GM12892 (cell line): ENCODE results near the gene COG6.

Experiments
- POLR2A ChIP-seq: IDR thresholded peaks from 2 replicates; pipeline ENCODE4 v1.6.1; 2011; ENCODE audit warnings: low read depth, low read length, control low read depth
- POLR2AphosphoS5 ChIP-seq: IDR thresholded peaks from 2 replicates; pipeline ENCODE4 v1.6.1; 2011; ENCODE audit warnings: low read depth, low read length, control low read depth

- TF ChIP-seq POLR2A = no peak
- no peak for TF ChIP-seq POLR2AphosphoS5
Observed at GRCh38 chr13:39656325-39656677, 839 bp downstream of the COG6 start.
